GM12878 (cell line): ENCODE measurements around the gene CDC42SE2. TPM values are rescaled to one million over a fixed set of nuclear protein-coding genes. Genes with fewer than 3 reads are reported as not detected.

Experiments
- BCL11A ChIP-seq: IDR thresholded peaks from 2 replicates; pipeline ENCODE4 v1.6.1; 2011; ENCODE audit warnings: low read depth, low read length
- ETV6 ChIP-seq, 2 experiments: fragments of 450-650 bp in 1 of 2; IDR thresholded peaks in 1 of 2; conservative IDR thresholded peaks in 1 of 2; 2 replicates each; pipeline ENCODE4 v1.6.1; 2014; ENCODE audit warnings: antibody characterized with exemption in 1 of 2, borderline replicate concordance in 1 of 2, low read depth in 1 of 2, mild to moderate bottlenecking in 1 of 2, moderate library complexity in 1 of 2
- HDAC6 ChIP-seq: fragments of 200-600 bp; sonication (generic); IDR thresholded peaks from one replicate; pipeline ENCODE4 v1.8.0; 2017; ENCODE audit warnings: antibody characterized with exemption; ENCODE audit not compliant: unreplicated experiment
- HSF1 ChIP-seq: fragments of 150-350 bp; IDR thresholded peaks from 2 replicates; pipeline ENCODE4 v1.6.1; 2014; ENCODE audit warnings: mild to moderate bottlenecking, low read depth, low read length
- MTA3 ChIP-seq: IDR thresholded peaks from 2 replicates; pipeline ENCODE4 v1.6.1; 2012; ENCODE audit warnings: low read length, inconsistent platforms, borderline replicate concordance
- NR2F1 ChIP-seq: fragments of 450-650 bp; conservative IDR thresholded peaks from 2 replicates; pipeline ENCODE4 v1.6.1; 2017; ENCODE audit warnings: mild to moderate bottlenecking
- PBX3 ChIP-seq: IDR thresholded peaks from 2 replicates; pipeline ENCODE4 v1.6.1; 2011; ENCODE audit warnings: mild to moderate bottlenecking, low read depth, low read length, moderate library complexity; ENCODE audit not compliant: insufficient replicate concordance
- PML ChIP-seq: IDR thresholded peaks from 2 replicates; pipeline ENCODE4 v1.6.1; 2012; ENCODE audit warnings: low read length, inconsistent platforms
- RAD21 ChIP-seq: IDR thresholded peaks from 2 replicates; pipeline ENCODE4 v1.6.1; 2011; ENCODE audit warnings: mild to moderate bottlenecking, low read depth, low read length, moderate library complexity; ENCODE audit not compliant: insufficient read depth
- RUNX3 ChIP-seq: IDR thresholded peaks from 2 replicates; pipeline ENCODE4 v1.6.1; 2012; ENCODE audit warnings: low read length, inconsistent platforms
- SIX5 ChIP-seq: IDR thresholded peaks from 2 replicates; pipeline ENCODE4 v1.6.1; 2011; ENCODE audit warnings: mild to moderate bottlenecking, low read depth, low read length, moderate library complexity; ENCODE audit not compliant: severe bottlenecking
- SMAD1 ChIP-seq: fragments of 450-650 bp; IDR thresholded peaks from 2 replicates; pipeline ENCODE4 v1.6.1; 2018; ENCODE audit warnings: mild to moderate bottlenecking, low read depth; ENCODE audit not compliant: partially characterized antibody
- TARDBP ChIP-seq: IDR thresholded peaks from 2 replicates; pipeline ENCODE4 v1.6.1; 2016; ENCODE audit warnings: borderline replicate concordance
- TBL1XR1 ChIP-seq: IDR thresholded peaks from 2 replicates; pipeline ENCODE4 v1.6.1; 2012; ENCODE audit warnings: low read depth, low read length, improper control_type of control experiment
- ZNF384 ChIP-seq: IDR thresholded peaks from 2 replicates; pipeline ENCODE4 v1.6.1; 2012; ENCODE audit warnings: low read depth, mild to moderate bottlenecking, low read length, improper control_type of control experiment, borderline replicate concordance
- ZNF622 ChIP-seq: fragments of 450-650 bp; IDR thresholded peaks from 2 replicates; pipeline ENCODE4 v1.6.1; 2017; ENCODE audit warnings: mild to moderate bottlenecking, inconsistent platforms
- polyA plus RNA-seq, 11 experiments: library from polyadenylated mRNA; depleted of rRNA in 4 of 11; unstranded in 6 of 11; stranded (reverse) in 5 of 11; fragments of >200 nt; fragmentation: Nextera tagmentation in 4 of 11; fragmentation: Illumina TruSeq in 1 of 11; extraction: Ambion mirVana in 4 of 11; extraction: Trizol in 1 of 11; gene quantifications; 1 replicate in 1 of 11; 2 replicates in 10 of 11; pipeline versions ENCODE4 v1.2.1 to v1.2.3, GENCODE V29; 2011 to 2016; ENCODE audit warnings: inconsistent platforms in 2 of 11, missing spikeins in 2 of 11, low read depth in 1 of 11
- total RNA-seq, 4 experiments: library from RNA; depleted of rRNA in 3 of 4; stranded (reverse); fragments of >200 nt in 3 of 4; fragmentation: Illumina TruSeq in 1 of 4; extraction: Trizol in 1 of 4; gene quantifications; 2 replicates each; pipeline versions ENCODE4 v1.2.1 to v1.2.3, GENCODE V29; 2013 to 2021
- TF ChIP-seq, protein P1 (sequence below): IDR thresholded peaks from 2 replicates; pipeline ENCODE4 v1.6.1; 2012; ENCODE audit warnings: low read depth, low read length, improper control_type of control experiment
- TF ChIP-seq, protein P2 (sequence below): IDR thresholded peaks from 2 replicates; pipeline ENCODE4 v1.6.1; 2012; ENCODE audit warnings: low read length, inconsistent platforms
- TF ChIP-seq, protein P3 (sequence below): IDR thresholded peaks from 2 replicates; pipeline ENCODE4 v1.6.1; 2012; ENCODE audit warnings: low read depth, low read length, improper control_type of control experiment
- TF ChIP-seq, protein P4 (sequence below): fragments of 450-650 bp; IDR thresholded peaks from 2 replicates; pipeline ENCODE4 v1.6.1; 2017; ENCODE audit warnings: mild to moderate bottlenecking, moderate library complexity

The CDC42SE2 gene
- total and polyA plus RNA-seq, 10 of the 15 experiments (the other 5 are each of a cell fraction or from before 2014, with no cell fraction given): 57.0 to 148 (median 80.3) TPM

DNA sequence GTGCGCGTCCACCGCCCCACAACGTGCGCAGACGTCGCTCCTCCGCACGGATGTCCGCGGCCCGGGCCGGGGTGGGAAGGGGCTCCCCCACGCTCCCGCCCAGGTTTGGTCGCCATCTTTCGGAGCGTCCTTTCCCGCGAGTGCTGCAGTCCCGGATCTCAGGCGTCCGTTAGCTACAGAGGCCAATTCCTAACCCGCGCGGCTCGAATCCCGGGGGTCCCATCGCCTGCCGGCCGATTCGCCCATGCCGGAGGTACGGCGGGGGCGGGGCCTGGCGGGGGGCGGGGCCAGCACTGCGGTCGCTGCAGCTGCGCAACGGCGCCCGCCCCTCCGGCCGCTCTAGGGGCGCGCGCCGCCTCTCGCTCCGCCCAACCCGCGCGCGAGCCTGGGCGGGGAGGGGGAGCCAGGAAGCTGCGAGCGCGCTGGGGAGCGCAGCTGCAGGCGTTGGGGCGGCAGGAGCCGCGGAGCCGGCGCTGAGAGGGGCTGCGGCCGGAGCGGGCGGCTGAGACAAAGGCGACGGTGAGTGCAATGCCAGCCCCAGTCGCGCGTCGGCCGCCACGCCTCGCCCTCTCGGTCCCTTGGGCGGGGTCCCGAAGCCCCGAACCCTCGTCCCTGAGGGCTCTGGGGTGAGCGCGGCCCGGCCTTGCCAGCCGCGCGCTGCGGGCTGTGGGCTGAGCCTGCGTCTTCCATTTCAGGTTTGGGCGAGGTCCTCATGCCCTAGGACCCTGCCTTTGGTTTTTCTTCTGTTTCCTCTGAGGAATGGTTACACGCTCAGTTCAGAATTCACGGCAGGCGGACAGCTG lies at the start of gene CDC42SE2 (continued):
- TF ChIP-seq SMAD1 (no peak), HDAC6 (no peak), TARDBP (0 out of 2 replicates have a peak, but pooled peaks have one; percentile 21), NR2F1 (peak; percentile 54; the same call in 1 of the 2 replicates), RUNX3 (no peak; the same call in 1 of the 2 replicates), ZNF622 (no peak), ZNF384 (no peak), HSF1 (no peak), PBX3 (no peak), RAD21 (0 out of 2 replicates have a peak, but pooled peaks have one; percentile 14), MTA3 (no peak), PML (0 out of 2 replicates have a peak, but pooled peaks have one; percentile 36), ETV6 (conservative IDR thresholded peaks at IDR 0.05 in 1 of 2, IDR thresholded peaks at IDR 0.05 in 1 of 2; ENCODE audit: borderline replicate concordance in 1 of 2, low read depth in 1 of 2) (no peak), TBL1XR1 (no peak), BCL11A (no peak), SIX5 (no peak)
- TF ChIP-seq, protein P1, sequence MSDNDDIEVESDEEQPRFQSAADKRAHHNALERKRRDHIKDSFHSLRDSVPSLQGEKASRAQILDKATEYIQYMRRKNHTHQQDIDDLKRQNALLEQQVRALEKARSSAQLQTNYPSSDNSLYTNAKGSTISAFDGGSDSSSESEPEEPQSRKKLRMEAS: no peak
- TF ChIP-seq, protein P2, sequence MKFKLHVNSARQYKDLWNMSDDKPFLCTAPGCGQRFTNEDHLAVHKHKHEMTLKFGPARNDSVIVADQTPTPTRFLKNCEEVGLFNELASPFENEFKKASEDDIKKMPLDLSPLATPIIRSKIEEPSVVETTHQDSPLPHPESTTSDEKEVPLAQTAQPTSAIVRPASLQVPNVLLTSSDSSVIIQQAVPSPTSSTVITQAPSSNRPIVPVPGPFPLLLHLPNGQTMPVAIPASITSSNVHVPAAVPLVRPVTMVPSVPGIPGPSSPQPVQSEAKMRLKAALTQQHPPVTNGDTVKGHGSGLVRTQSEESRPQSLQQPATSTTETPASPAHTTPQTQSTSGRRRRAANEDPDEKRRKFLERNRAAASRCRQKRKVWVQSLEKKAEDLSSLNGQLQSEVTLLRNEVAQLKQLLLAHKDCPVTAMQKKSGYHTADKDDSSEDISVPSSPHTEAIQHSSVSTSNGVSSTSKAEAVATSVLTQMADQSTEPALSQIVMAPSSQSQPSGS: no peak; the same call in 1 of the 2 replicates
- TF ChIP-seq, protein P3, sequence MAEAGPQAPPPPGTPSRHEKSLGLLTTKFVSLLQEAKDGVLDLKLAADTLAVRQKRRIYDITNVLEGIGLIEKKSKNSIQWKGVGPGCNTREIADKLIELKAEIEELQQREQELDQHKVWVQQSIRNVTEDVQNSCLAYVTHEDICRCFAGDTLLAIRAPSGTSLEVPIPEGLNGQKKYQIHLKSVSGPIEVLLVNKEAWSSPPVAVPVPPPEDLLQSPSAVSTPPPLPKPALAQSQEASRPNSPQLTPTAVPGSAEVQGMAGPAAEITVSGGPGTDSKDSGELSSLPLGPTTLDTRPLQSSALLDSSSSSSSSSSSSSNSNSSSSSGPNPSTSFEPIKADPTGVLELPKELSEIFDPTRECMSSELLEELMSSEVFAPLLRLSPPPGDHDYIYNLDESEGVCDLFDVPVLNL: no peak
- TF ChIP-seq, protein P4, sequence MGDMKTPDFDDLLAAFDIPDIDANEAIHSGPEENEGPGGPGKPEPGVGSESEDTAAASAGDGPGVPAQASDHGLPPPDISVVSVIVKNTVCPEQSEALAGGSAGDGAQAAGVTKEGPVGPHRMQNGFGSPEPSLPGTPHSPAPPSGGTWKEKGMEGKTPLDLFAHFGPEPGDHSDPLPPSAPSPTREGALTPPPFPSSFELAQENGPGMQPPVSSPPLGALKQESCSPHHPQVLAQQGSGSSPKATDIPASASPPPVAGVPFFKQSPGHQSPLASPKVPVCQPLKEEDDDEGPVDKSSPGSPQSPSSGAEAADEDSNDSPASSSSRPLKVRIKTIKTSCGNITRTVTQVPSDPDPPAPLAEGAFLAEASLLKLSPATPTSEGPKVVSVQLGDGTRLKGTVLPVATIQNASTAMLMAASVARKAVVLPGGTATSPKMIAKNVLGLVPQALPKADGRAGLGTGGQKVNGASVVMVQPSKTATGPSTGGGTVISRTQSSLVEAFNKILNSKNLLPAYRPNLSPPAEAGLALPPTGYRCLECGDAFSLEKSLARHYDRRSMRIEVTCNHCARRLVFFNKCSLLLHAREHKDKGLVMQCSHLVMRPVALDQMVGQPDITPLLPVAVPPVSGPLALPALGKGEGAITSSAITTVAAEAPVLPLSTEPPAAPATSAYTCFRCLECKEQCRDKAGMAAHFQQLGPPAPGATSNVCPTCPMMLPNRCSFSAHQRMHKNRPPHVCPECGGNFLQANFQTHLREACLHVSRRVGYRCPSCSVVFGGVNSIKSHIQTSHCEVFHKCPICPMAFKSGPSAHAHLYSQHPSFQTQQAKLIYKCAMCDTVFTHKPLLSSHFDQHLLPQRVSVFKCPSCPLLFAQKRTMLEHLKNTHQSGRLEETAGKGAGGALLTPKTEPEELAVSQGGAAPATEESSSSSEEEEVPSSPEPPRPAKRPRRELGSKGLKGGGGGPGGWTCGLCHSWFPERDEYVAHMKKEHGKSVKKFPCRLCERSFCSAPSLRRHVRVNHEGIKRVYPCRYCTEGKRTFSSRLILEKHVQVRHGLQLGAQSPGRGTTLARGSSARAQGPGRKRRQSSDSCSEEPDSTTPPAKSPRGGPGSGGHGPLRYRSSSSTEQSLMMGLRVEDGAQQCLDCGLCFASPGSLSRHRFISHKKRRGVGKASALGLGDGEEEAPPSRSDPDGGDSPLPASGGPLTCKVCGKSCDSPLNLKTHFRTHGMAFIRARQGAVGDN: peak; percentile 68
